Left ventricle myocardium inferior (tissue), 1 donor: ENCODE results near the gene HOXD10. TPM values are rescaled to one million over a fixed set of nuclear protein-coding genes. Genes with fewer than 3 reads are reported as not detected.

Source experiments
- DNase-seq: peaks from one replicate; pipeline ENCODE4 v3.0.0-alpha.2; 2020
- H3K27ac ChIP-seq: fragments of 200-600 bp; replicated peaks from 2 replicates; pipeline ENCODE4 v1.8.0; 2021
- H3K27me3 ChIP-seq: fragments of 200-600 bp; 2 replicates; pipeline ENCODE4 v1.8.0; 2021; ENCODE audit warnings: low read depth
- H3K36me3 ChIP-seq: fragments of 200-600 bp; 2 replicates; pipeline ENCODE4 v1.8.0; 2021
- H3K4me1 ChIP-seq: fragments of 200-600 bp; 2 replicates; pipeline ENCODE4 v1.8.0; 2021
- H3K4me3 ChIP-seq: fragments of 200-600 bp; 2 replicates; pipeline ENCODE4 v1.8.0; 2021; ENCODE audit warnings: mild to moderate bottlenecking, moderate library complexity
- H3K9me3 ChIP-seq: fragments of 200-600 bp; replicated peaks from 2 replicates; pipeline ENCODE4 v1.8.0; 2021
- CTCF ChIP-seq: fragments of 200-600 bp; IDR thresholded peaks from 2 replicates; pipeline ENCODE4 v1.8.0; 2021; ENCODE audit warnings: antibody characterized with exemption, mild to moderate bottlenecking, borderline replicate concordance
- intact Hi-C: fragments of 100-400 bp; cut with micrococcal nuclease; formaldehyde crosslinking; loops from one replicate; pipeline ENCODE4 v1.11.0; 2022
- total RNA-seq: library from RNA; stranded (reverse); fragmentation: NEBNext Ultra II Directional; extraction: Animal tissue kit (Norgen Biotek cat#: 25700); gene quantifications from one replicate; pipeline ENCODE4 v1.2.1, GENCODE V29; 2021
- donor health status: DM: no; HTN: yes; CAD: no; lungs with severe emphysema.

Gene HOXD10
- total RNA-seq, 1 donor from 2014 or later = not detected

- H3K36me3 ChIP-seq = no peaks in the 10 kb centered on the region
- no peak for TF ChIP-seq CTCF
- intact Hi-C loops = no loop called here
- no peak overlapping the region for H3K27ac ChIP-seq
- no peak overlapping the region for H3K4me3 ChIP-seq
- DNase-seq = no peak
- H3K27me3 ChIP-seq = peaks cover 100% of the 10 kb centered on the region
- H3K4me1 ChIP-seq = peaks cover 21% of the 10 kb centered on the region
- H3K9me3 ChIP-seq = no peaks in the 10 kb centered on the region
Observed at GRCh38 chr2:176072292-176072669, 44.3 kb upstream of the HOXD10 start.

GRCh38 chr2:176072951-176073904, 43.4 kb upstream of the HOXD10 start:
- intact Hi-C loops = no loop called here
- no peaks in the 10 kb centered on the region for H3K36me3 ChIP-seq
- peaks cover 100% of the 10 kb centered on the region for H3K27me3 ChIP-seq

GRCh38 chr2:176074919-176075425, 41.6 kb upstream of the HOXD10 start:
- TF ChIP-seq CTCF = no peak
- intact Hi-C loops = no loop called here
- no peak overlapping the region for H3K4me3 ChIP-seq
- no peaks in the 10 kb centered on the region for H3K36me3 ChIP-seq
- peaks cover 20% of the 10 kb centered on the region for H3K4me1 ChIP-seq
- no peak for DNase-seq
- no peaks in the 10 kb centered on the region for H3K9me3 ChIP-seq
- peaks cover 100% of the 10 kb centered on the region for H3K27me3 ChIP-seq
- no peak overlapping the region for H3K27ac ChIP-seq

More at GRCh38 chr2:176072951-176073904, 43.4 kb upstream of the HOXD10 start:
- no peak for TF ChIP-seq CTCF
- H3K4me1 ChIP-seq = peaks cover 12% of the 10 kb centered on the region
- DNase-seq = no peak
- no peaks in the 10 kb centered on the region for H3K9me3 ChIP-seq
- no peak overlapping the region for H3K27ac ChIP-seq
- no peak overlapping the region for H3K4me3 ChIP-seq

- H3K9me3 ChIP-seq = no peaks in the 10 kb centered on the region
- no peak for DNase-seq
- no peaks in the 10 kb centered on the region for H3K36me3 ChIP-seq
- H3K27ac ChIP-seq = no peak overlapping the region
- intact Hi-C loops = no loop called here
- H3K27me3 ChIP-seq = peaks cover 100% of the 10 kb centered on the region
- no peak for TF ChIP-seq CTCF
- no peak overlapping the region for H3K4me3 ChIP-seq
- peaks cover 22% of the 10 kb centered on the region for H3K4me1 ChIP-seq
Observed at GRCh38 chr2:176075481-176075880, 41.1 kb upstream of the HOXD10 start.

- Histone ChIP-seq H3K36me3 (no peaks in the 10 kb centered on the region), H3K9me3 (no peaks in the 10 kb centered on the region), H3K4me3 (no peak overlapping the region), H3K27me3 (peaks cover 100% of the 10 kb centered on the region), H3K4me1 (peaks cover 26% of the 10 kb centered on the region), H3K27ac (no peak overlapping the region)
- no peak for TF ChIP-seq CTCF
- no peak for DNase-seq
- intact Hi-C loops = no loop called here
Observed at GRCh38 chr2:176076063-176076462, 40.5 kb upstream of the HOXD10 start.
